Neural progenitor cell (in vitro differentiated cells): Measurements from ENCODE around the gene MAGOHB. TPM values are rescaled to one million over a fixed set of nuclear protein-coding genes. Genes with fewer than 3 reads are reported as not detected.
A peak's percentile ranks its signal among the peaks of the same experiment; 100 is the strongest.

ENCODE experiments used
- DNase-seq: peaks from one replicate; pipeline ENCODE4 v3.0.0-alpha.2; 2016; ENCODE audit warnings: low spot score
- H2AFZ ChIP-seq: fragments of 200-600 bp; sonication (generic); replicated peaks from 2 replicates; pipeline ENCODE4 v1.6.1; 2016; ENCODE audit warnings: antibody characterized with exemption
- H3F3A ChIP-seq: fragments of 200-600 bp; sonication (generic); 2 replicates; pipeline ENCODE4 v1.6.1; 2016; ENCODE audit warnings: antibody characterized with exemption, low read depth
- H3K27ac ChIP-seq: fragments of 200-600 bp; sonication (generic); 2 replicates; pipeline ENCODE4 v1.5.1; 2016; ENCODE audit warnings: mild to moderate bottlenecking
- H3K27me3 ChIP-seq: fragments of 200-600 bp; sonication (generic); 2 replicates; pipeline ENCODE4 v1.6.1; 2016; ENCODE audit warnings: mild to moderate bottlenecking, moderate library complexity
- H3K36me3 ChIP-seq: fragments of 200-600 bp; sonication (generic); 2 replicates; pipeline ENCODE4 v1.5.1; 2016
- H3K4me1 ChIP-seq: fragments of 200-600 bp; sonication (generic); 2 replicates; pipeline ENCODE4 v1.6.1; 2016; ENCODE audit warnings: mixed run types
- H3K4me2 ChIP-seq: fragments of 200-600 bp; sonication (generic); 2 replicates; pipeline ENCODE4 v1.6.1; 2016
- H3K4me3 ChIP-seq: fragments of 200-600 bp; sonication (generic); 2 replicates; pipeline ENCODE4 v1.5.1; 2016
- H3K79me2 ChIP-seq: fragments of 200-600 bp; sonication (generic); 2 replicates; pipeline ENCODE4 v1.6.1; 2016; ENCODE audit warnings: low read depth
- H3K9ac ChIP-seq: fragments of 200-600 bp; sonication (generic); 2 replicates; pipeline ENCODE4 v1.6.1; 2016
- H3K9me3 ChIP-seq: fragments of 200-600 bp; sonication (generic); 2 replicates; pipeline ENCODE4 v1.5.1; 2016; ENCODE audit warnings: low read depth
- H4K20me1 ChIP-seq: fragments of 200-600 bp; sonication (generic); 2 replicates; pipeline ENCODE4 v1.6.1; 2016; ENCODE audit warnings: low read depth
- H3K27ac Mint-ChIP-seq: 3 replicates; pipeline ENCODE4 v1.8.0; 2021; ENCODE audit warnings: mixed read lengths
- H3K27me3 Mint-ChIP-seq: 2 replicates; pipeline ENCODE4 v1.8.0; 2022; ENCODE audit warnings: low read depth, mild to moderate bottlenecking, inconsistent platforms, moderate library complexity, mixed read lengths; ENCODE audit not compliant: insufficient read depth
- H3K36me3 Mint-ChIP-seq: 3 replicates; pipeline ENCODE4 v1.8.0; 2021; ENCODE audit warnings: mixed read lengths
- H3K4me1 Mint-ChIP-seq: 3 replicates; pipeline ENCODE4 v1.8.0; 2021; ENCODE audit warnings: mixed read lengths
- H3K4me3 Mint-ChIP-seq: 3 replicates; pipeline ENCODE4 v1.8.0; 2021; ENCODE audit warnings: mild to moderate bottlenecking, moderate library complexity, mixed read lengths
- H3K9me3 Mint-ChIP-seq: 3 replicates; pipeline ENCODE4 v1.8.0; 2020; ENCODE audit warnings: mixed read lengths
- CTCF ChIP-seq: fragments of 200-600 bp; sonication (generic); IDR thresholded peaks from 2 replicates; pipeline ENCODE4 v1.5.1; 2017; ENCODE audit warnings: antibody characterized with exemption, mild to moderate bottlenecking
- EZH2 ChIP-seq: fragments of 200-600 bp; sonication (generic); IDR thresholded peaks from 2 replicates; pipeline ENCODE4 v1.6.1; 2017; ENCODE audit warnings: antibody characterized with exemption, mild to moderate bottlenecking, moderate library complexity
- EZH2phosphoT487 ChIP-seq: fragments of 200-600 bp; sonication (generic); IDR thresholded peaks from 2 replicates; pipeline ENCODE4 v1.6.1; 2017; ENCODE audit warnings: antibody characterized with exemption
- total RNA-seq: library from RNA; depleted of rRNA; stranded (reverse); fragments of >200 nt; gene quantifications from 2 replicates; pipeline ENCODE4 v1.2.3, GENCODE V29; 2015; ENCODE audit warnings: low replicate concordance

MAGOHB gene
- total RNA-seq, 1 donor from 2014 or later: 53.5 TPM

- Mint-ChIP-seq H3K36me3 (no peaks in the 10 kb centered on the region), H3K4me3 (no peak overlapping the region), H3K27ac (peak overlapping the region; percentile 77), H3K9me3 (peaks cover 2% of the 10 kb centered on the region), H3K27me3 (no peaks in the 10 kb centered on the region), H3K4me1 (peaks cover 6% of the 10 kb centered on the region)
- H3K9me3 ChIP-seq: no peaks in the 10 kb centered on the region
- no peaks in the 10 kb centered on the region for H3K79me2 ChIP-seq
- no peak overlapping the region for H3K4me2 ChIP-seq
- DNase-seq: no peak
- no peaks in the 10 kb centered on the region for H3F3A ChIP-seq
- no peak overlapping the region for H3K4me3 ChIP-seq
- no peak for TF ChIP-seq CTCF
- TF ChIP-seq EZH2phosphoT487: no peak
- no peak for TF ChIP-seq EZH2
- H3K9ac ChIP-seq: no peak overlapping the region
- H3K36me3 ChIP-seq: no peaks in the 10 kb centered on the region
- H3K4me1 ChIP-seq: no peaks in the 10 kb centered on the region
- no peaks in the 10 kb centered on the region for H3K27me3 ChIP-seq
- peak overlapping the region; percentile 29 for H2AFZ ChIP-seq
- no peaks in the 10 kb centered on the region for H4K20me1 ChIP-seq
- no peak overlapping the region for H3K27ac ChIP-seq
These were observed 58.5 kb downstream of the MAGOHB start for GRCh38 chr12:10554756-10555481.

- H3K4me1 Mint-ChIP-seq: peaks cover 6% of the 10 kb centered on the region
- H3K4me3 Mint-ChIP-seq: no peak overlapping the region
- Histone ChIP-seq H3K9me3 (no peaks in the 10 kb centered on the region), H3K4me1 (no peaks in the 10 kb centered on the region), H3K4me2 (no peak overlapping the region), H3F3A (no peaks in the 10 kb centered on the region), H3K27me3 (no peaks in the 10 kb centered on the region), H3K79me2 (no peaks in the 10 kb centered on the region), H3K4me3 (no peak overlapping the region), H3K36me3 (no peaks in the 10 kb centered on the region), H3K9ac (no peak overlapping the region), H2AFZ (peak overlapping the region; percentile 29), H4K20me1 (no peaks in the 10 kb centered on the region), H3K27ac (no peak overlapping the region)
- H3K27ac Mint-ChIP-seq: peak overlapping the region; percentile 77
- DNase-seq: no peak
- TF ChIP-seq EZH2phosphoT487: no peak
- no peak for TF ChIP-seq EZH2
- no peak for TF ChIP-seq CTCF
- H3K36me3 Mint-ChIP-seq: no peaks in the 10 kb centered on the region
- peaks cover 2% of the 10 kb centered on the region for H3K9me3 Mint-ChIP-seq
- no peaks in the 10 kb centered on the region for H3K27me3 Mint-ChIP-seq
These were observed 59.1 kb downstream of the MAGOHB start for GRCh38 chr12:10554228-10554755.

Other genes starting within 250 kb of the MAGOHB start
- not detected in 2 replicates for gene KLRK1, start 223.6 kb downstream of the MAGOHB start, total RNA-seq
- not detected in 2 replicates for gene KLRC4, start 203.9 kb downstream of the MAGOHB start, total RNA-seq
- gene KLRC3, start 193.0 kb downstream of the MAGOHB start, total RNA-seq: not detected in 2 replicates
- gene KLRC2, start 177.6 kb downstream of the MAGOHB start, total RNA-seq: not detected in 2 replicates
- gene KLRC1, start 160.2 kb downstream of the MAGOHB start, total RNA-seq: not detected in 2 replicates
- gene EIF2S3B, start 107.7 kb downstream of the MAGOHB start, total RNA-seq: 1.4 and 1.8 TPM in 2 replicates
- 0.06 and 0.15 TPM in 2 replicates for gene STYK1, start 60.4 kb upstream of the MAGOHB start, total RNA-seq
- 78.9 and 123 TPM in 2 replicates for gene YBX3, start 109.7 kb upstream of the MAGOHB start, total RNA-seq
- gene TAS2R7, start 189.0 kb upstream of the MAGOHB start, total RNA-seq: not detected in 2 replicates
- 0.22 TPM in 1 of 2 replicates, not detected in the other for gene TAS2R8, start 193.7 kb upstream of the MAGOHB start, total RNA-seq
- gene TAS2R9, start 196.6 kb upstream of the MAGOHB start, total RNA-seq: not detected in 2 replicates
- gene TAS2R10, start 212.7 kb upstream of the MAGOHB start, total RNA-seq: 0.87 and 1.4 TPM in 2 replicates
- 0.69 and 2.6 TPM in 2 replicates for gene PRR4, start 235.9 kb upstream of the MAGOHB start, total RNA-seq